Measurements from ENCODE around the gene TAF1B.
"Not testable (repeated sequence)": the region's sequence is repeated elsewhere in the genome, so short reads cannot be mapped to it uniquely, and the experiment has no call there.

Gene TAF1B

GRCh38 chr2:9887513-9887912 is 44.2 kb downstream of the TAF1B start:
- no peak for DNase-seq

- no peak for DNase-seq
Observed at GRCh38 chr2:9889812-9890261, 46.6 kb downstream of the TAF1B start.

- DNase-seq = no peak
Observed at GRCh38 chr2:9892236-9892635, 49.0 kb downstream of the TAF1B start.

GRCh38 chr2:9895669-9896590 is 52.7 kb downstream of the TAF1B start:
- DNase-seq = no peak

DNA sequence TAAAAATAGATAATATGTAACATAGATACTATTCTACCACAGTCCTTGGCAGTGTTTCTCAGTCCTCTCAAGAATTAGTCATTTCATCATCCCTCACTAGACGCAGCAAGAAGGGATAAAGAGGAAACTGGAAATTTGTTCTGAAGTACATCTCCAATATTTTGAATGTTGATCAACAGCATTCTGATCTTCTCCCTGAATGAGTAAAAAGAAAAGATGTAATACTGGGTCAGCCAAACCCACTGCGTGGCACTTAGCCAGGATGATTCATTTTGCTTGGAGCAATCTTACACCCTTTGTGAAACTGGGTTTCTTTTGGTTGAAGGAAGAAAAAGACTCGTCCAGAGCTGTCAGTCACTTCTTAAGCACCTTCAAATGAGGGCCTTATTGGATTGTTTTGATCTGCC is 54.1 kb downstream of the TAF1B start:
- no peak for DNase-seq

- DNase-seq = no peak
Observed at GRCh38 chr2:9897846-9898245, 54.6 kb downstream of the TAF1B start.

DNA sequence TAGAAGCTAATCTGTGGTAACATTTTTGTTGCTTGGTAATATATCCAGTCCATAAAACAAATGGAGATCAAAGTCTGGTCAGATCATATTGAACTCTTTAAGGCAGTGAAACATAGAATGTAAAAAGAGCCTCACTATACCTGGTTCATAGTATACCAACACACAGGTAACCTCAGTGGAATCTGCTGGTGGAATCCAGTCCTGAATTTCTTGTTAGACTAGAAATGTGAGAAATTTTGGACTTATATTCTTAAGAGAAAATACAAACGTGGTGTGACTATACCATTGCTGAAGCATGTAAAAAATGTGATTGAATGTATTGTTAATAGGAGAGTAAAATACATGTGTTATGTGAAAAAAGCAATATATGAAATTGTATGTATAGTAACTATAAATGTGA is 62.1 kb downstream of the TAF1B start:
- DNase-seq = no peak

GRCh38 chr2:9907402-9907801 is 64.1 kb downstream of the TAF1B start:
- no peak for DNase-seq

GRCh38 chr2:9908639-9909038 is 65.4 kb downstream of the TAF1B start:
- no peak for DNase-seq

- no peak for DNase-seq
Observed at GRCh38 chr2:9909106-9909505, 65.8 kb downstream of the TAF1B start.

- DNase-seq = no peak
Observed at GRCh38 chr2:9910699-9911098, 67.4 kb downstream of the TAF1B start.

- no peak for DNase-seq
Observed at GRCh38 chr2:9912468-9912867, 69.2 kb downstream of the TAF1B start.

DNA sequence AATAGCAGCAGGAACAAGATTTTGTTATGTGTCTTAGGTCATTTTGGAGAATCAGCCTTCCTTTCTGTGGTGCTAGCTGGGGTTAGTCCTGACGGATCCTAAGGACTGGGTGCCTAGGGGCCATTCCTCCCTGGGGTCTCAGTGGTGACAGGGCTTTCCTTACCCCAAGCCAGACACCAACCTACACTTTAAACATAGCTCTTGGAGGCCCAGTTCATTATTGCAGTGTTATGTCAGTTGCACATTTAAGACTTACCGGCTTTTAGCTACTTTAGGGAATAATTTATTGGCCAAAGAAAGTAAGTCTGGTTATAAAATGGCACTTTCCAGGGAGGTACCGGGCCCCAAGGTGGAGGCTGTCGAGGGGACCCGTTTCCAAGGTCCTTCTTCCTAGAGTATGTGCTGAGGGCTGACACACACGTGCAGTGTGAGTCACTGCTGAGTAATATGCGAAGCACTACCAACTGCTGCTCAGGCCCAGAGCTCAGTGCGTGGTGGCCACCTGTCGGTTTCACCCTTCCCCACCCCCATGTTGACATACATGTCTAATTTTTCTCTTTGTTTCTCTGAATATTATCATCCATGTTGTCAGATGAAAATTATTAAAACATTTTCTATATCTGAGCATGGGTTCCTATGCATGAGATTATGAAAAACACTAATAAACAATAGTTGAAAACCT is 71.3 kb downstream of the TAF1B start:
- DNase-seq = no peak

- DNase-seq = no peak
Observed at GRCh38 chr2:9918275-9918674, 75.0 kb downstream of the TAF1B start.

DNA sequence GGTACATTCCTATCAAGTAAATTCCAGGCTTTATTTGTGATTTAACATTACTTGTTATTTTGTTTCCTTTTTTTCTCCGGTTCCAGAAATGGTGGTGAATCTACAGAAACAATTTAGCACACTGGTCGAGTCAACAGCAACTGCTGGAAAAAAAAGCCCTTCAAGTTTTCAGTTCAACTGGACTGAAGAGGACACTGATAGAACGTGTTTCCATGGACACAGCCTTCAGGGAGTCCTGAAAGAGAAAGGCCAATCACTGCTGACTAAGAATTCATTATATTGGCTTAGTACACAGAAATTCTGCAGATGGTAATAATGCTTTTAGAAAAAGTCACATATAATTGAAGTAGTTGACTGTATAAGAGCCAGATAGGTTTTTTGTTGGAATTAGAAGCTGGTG is 76.2 kb downstream of the TAF1B start:
- DNase-seq = no peak

DNA sequence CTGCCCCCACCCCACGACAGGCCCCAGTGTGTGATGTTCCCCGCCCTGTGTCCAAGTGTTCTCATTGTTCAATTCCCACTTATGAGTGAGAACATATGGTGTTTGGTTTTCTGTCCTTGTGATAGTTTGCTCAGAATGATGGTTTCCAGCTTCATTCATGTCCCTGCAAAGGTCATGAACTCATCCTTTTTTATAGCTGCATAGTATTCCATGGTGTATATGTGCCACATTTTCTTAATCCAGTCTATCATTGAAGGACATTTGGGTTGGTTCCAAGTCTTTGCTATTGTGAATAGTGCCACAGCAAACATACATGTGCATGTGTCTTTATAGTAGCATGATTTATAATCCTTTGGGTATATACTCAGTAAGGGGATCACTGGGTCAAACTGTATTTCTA is 83.7 kb downstream of the TAF1B start:
- DNase-seq = not testable (repeated sequence)

DNA sequence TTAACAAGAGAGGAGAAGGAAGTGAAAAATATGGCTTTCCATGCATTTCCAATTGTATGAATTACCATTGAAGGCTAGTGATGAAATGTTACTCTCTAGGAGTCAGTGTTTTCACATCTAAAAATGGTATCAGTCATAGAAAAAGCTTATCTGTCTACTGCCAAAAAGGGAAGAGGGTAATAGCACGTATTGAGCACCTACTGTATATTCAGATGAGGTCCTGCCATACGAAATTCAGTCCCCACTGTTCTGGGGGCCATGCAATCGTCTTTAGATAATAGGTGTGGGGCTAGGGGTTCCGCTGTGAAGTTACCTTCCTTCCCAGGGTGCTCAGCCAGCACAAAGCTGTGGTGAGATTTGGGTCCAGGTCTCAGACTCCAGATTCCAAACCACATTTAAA is 94.0 kb downstream of the TAF1B start:
- no peak for DNase-seq

GRCh38 chr2:9937968-9938367 is 94.7 kb downstream of the TAF1B start:
- no peak for DNase-seq

- DNase-seq = no peak
Observed at GRCh38 chr2:9939587-9940485, 96.6 kb downstream of the TAF1B start.

DNA sequence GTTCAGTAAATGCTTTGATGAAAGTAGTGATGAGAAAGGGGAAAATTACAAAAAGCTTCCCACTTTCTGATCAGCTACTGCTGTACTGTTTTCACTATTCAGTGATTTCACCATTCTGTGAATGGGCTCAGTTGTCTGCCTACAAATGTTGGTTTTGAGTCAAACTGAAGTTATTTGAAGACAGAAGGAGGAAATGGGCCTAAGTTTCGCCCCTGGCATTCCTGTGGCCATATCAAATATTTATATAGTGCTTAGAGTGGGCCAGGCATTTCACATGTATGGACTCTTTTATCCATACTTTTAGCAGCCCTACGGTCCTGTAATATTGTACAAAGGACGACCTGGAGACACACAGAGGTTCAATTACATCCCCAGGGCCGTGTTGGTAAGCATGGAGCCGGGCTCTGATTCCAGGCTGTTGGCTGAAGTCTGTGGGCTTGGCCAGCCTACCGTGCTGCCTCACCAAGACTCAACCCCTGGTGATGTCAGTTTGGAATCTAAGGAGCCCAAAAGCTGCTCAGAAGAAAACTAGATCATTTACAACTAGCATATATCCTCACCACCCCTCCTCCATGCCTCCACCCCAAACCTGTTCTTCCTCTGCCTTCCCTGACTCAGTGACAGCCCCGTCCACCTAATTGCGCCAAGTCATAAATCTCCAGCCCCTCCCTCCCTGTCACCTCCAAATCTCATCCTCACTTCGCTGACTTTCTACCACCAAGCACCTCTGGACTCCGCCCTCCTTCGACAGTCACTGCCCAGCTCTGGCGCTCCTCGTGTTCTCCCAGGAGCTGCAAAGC is 98.1 kb downstream of the TAF1B start:
- no peak for DNase-seq

DNA sequence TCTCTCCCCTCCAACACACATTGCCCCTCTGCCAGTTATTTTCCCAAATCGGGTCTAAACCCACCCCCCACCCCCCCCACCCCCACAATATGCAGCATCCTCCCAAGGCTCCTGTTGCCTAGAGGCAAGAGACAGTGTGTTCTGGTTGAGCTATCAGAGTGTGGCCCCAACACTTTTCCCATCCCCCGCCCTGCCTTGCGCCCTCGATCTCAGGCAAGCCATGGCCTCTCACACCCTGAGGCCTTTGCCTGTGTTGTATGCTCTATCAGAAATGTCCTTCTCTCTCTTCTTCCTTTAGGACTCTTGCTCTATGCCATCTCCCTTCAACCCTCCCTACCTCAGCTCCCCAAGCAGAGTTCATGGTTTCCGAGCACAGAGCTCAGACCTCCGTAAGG is 98.7 kb downstream of the TAF1B start:
- DNase-seq = no peak

GRCh38 chr2:9944330-9944758 is 101.1 kb downstream of the TAF1B start:
- no peak for DNase-seq

Measured in CD4-positive, alpha-beta T cell treated with Interleukin-12 subunit alpha and Interleukin-12 subunit beta, for 1 hour (primary cell).